GM19328 (cell line): ENCODE measurements around the gene CGB8.
A peak's percentile ranks its signal among the peaks of the same experiment; 100 is the strongest.
"Not testable (repeated sequence)": the region's sequence is repeated elsewhere in the genome, so short reads cannot be mapped to it uniquely, and the experiment has no call there.

Source experiments
- ATAC-seq: cut with Tn5 transposase; IDR thresholded peaks from one replicate; pipeline ENCODE4 v1.9.1; 2021; ENCODE audit warnings: mild to moderate bottlenecking, moderate library complexity; ENCODE audit not compliant: unreplicated experiment

CGB8 gene

DNA sequence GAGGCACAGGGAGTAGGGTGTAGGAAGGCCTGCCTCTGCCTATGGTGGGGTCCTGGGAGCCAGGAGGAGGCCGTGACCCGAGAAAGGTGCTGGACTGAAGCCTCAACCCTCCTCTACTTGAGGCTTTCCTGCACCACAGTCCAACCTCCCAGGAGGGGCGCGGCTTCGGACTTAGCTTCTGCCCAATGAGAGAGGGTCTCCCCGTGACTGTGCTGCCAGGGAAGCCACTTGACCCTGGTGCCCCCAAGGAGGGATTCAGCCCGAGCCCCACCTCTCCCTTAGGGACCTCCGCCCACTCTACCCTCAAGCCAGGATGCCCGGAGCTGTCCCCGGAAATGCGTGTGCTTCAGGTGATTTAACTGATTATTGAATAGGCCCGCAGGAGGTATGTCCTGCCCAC is at the start of gene CGB8:
Gene CGB8, minus strand, starts transcription at position 101 of the 400 bp plus-strand sequence. CDS start 372 bp downstream, outside the sequence.
- ATAC-seq = not testable (repeated sequence)

DNA sequence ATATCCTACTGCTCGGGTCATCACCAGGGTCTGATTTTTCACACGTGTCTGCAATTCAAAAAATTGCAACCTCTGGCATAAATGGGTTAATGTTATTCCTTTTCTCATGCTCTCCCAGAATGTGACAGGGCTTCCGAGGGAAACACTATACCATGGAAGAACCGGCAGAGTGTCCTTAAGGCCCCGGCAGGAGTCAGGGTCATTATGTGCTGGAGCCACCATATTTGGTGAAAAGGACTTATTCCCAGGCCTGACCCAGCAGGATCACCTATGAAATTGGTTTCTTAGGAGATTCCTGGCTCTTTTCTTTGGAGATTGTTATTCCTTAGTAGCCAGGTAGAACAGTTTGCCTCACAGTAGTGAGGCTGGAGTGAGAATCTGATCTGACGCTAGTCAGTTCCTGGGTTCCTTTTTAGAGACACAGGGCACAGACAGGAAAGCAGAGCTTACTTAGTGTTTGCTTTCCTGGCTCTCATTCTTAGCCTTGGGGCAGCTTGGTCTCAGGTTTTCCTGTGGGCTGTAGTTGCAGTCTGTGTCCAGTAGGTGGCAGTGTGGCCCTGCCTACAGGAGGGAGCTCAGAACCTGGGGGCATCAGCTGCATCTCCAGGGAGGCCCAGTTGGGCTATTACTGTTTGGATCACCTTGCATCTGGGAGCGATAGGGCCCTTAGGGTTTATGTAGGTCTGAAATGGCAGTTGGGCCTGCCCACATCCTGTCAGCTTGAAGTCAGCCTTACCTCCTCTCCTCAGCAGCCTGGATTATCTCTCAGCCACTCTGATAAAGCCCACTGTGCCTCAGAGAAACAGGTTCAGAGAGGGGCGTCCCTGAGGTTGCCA is 48.8 kb upstream of the CGB8 start:
- no peak for ATAC-seq

DNA sequence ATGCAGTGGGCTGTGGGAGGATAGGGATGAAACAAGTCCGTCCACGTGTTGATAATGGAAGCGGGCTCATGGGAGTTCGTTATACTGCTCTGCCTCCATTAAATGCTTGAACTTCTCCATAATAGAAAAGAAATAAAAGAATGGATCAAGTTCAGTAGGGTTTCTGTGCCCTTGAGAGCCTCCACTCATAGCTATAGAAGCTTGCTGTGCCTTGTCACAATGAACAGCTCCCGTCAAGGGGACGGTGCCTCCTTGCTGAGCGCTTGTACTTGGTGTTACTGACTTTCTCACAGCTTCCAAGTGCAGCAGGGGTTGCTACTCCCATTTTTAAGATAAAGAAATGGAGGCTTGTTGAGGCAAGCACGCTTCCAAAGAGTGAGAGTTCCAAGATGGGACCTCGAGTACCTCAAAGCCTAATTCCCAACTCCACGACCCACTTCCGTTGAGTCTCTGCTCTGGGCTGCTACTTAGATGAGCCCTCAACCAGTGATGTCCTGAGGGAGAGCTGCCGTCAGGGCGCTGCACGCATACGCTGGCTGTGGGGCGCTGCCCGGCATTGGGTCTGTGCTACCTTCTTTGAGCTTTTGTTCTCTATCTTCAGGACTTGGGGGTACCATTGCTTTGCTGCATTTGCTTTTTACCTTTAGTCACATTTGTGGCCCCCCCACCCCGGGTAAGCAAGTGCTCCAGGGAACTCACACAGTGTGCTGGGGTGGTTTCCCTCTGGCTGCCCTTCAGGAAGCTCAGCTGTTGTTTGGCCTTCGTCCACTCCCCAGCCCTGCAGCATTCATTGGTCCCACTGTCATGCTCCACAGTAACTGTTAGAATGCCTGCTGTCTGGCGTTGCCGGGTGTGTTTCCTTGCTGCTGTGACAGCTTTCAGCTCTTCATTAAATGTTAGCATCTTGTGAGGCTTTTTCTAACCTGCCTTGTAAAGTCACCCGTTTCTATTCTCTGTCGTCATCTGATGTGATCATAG is 45.9 kb upstream of the CGB8 start:
- ATAC-seq = no peak

DNA sequence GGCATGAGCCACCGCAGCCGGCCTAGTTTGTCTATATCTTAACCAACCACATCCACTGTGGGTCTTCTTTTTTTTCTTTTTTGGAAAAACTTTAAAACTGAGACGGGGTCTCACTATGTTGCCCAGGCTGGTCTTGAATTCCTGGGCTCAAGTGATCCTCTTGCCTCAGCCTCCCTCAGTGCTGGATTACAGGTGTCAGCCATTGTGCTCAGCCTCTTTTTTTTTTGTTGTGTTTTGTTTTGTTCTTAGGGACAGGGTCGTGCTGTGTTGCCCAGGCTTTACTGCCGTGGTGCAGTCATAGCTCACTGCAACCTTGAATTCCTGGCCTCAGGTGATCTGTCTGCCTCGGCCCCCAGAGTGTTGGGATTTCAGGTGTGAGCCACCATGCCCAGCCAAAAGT is 43.8 kb upstream of the CGB8 start:
- ATAC-seq = no peak

DNA sequence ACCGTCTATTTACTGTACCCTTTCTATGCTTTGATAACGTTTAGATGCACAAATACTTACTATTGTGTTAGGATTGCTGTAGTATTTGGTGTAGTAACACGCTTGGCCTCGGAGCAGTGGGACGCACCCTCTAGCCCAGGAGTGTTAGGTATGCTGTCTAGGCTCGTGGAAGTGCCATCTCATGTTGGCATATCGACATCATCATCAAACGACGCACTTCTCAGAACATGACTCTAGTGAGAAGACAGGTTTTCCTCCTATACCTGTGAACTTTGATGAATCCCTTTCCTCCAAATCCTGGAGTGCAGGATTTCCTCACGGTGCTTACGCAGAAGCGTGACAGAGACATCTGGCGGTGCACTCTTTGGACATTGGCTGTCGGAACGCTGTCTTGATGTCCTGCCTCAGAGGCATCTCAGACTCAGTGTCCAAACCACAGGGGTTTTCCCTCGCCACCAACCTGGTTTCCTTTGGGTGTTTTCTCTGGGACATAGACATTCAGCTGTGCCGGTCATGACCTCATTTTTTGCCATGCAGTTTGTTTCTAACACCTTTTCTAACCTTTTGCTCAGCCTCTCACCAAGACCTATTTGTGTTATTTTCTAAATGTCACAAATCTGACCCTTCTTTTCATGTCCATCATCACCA is 42.6 kb upstream of the CGB8 start:
- ATAC-seq = no peak

DNA sequence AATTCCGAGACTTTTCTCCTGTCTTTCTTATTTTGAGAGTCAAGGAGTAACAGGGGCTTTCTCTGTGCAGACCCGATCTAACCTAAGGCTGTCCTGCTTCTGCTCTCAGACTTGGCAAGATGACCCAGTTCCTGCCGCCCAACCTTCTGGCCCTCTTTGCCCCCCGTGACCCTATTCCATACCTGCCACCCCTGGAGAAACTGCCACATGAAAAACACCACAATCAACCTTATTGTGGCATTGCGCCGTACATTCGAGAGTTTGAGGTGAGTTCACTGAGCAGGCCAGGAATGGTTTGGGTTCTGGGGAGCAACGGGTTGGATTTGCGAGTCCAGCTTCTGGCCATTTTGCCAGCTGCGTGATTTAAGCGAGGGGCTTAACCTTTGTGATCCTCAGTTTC is 37.4 kb upstream of the CGB8 start:
- no peak for ATAC-seq

DNA sequence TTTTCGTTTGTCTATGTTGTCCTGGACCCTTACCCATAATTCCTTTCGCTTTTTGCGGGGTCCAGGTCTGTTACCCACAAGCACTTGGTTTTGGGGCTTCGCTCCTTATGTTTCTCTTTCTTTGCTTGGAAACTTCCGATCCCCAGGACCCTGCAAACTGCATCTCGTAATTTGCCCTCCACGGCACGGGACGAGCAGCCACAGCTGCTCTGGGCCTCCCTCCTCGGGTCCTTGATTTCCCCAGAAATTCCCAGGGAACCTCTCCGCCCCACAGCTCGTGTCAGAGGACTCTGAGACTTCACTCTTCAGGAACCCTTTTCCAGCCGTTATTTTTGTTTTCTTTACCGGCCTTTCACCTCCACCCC is 36.9 kb upstream of the CGB8 start:
- no peak for ATAC-seq

DNA sequence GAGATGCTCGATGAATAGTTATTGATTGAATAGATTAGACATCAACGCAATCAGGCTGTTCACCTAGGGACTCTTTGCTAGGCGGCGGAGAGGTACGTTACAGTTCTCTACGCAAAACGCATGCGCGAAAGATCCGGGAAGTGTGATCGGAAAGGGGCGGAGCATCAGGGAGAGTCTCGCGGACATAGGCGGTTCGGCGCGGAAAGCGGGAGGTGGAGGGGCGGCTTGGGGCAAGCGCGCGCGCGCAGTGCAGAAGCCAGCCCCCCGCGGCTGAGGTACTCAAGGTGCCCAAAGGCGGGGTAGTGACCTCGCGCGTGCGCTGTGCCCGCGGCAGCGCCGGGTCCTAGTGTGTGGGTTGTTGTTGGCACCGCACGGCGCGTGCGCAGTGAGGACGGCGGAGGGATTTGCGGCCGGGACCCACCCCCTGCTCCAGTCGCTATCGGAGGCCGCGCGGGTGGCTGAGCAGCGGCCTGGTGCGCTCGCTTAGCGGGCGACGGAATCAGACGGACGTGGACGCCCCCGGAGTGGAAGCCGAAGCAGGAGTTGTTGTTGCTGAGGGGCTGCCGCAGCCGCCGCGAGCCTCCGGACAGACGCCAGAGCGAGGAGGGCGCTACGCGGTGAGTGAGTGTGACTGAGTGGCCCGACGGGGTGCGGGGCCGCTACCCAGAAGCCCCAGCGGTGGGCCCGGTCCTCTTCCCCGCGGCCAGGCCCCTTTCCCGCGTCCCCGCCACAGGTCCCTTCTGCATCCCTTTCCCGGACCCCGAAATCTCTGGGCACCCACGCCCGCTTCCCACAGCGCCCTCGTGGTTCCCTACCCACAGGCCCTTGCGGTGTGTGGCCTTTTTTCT is 36.3 kb upstream of the CGB8 start, which contains the start of gene SNRNP70:
Gene SNRNP70, plus strand, starts transcription at position 432 of the 848 bp plus-strand sequence. CDS start 964 bp downstream, outside the sequence.
- ATAC-seq = peak; percentile 84

DNA sequence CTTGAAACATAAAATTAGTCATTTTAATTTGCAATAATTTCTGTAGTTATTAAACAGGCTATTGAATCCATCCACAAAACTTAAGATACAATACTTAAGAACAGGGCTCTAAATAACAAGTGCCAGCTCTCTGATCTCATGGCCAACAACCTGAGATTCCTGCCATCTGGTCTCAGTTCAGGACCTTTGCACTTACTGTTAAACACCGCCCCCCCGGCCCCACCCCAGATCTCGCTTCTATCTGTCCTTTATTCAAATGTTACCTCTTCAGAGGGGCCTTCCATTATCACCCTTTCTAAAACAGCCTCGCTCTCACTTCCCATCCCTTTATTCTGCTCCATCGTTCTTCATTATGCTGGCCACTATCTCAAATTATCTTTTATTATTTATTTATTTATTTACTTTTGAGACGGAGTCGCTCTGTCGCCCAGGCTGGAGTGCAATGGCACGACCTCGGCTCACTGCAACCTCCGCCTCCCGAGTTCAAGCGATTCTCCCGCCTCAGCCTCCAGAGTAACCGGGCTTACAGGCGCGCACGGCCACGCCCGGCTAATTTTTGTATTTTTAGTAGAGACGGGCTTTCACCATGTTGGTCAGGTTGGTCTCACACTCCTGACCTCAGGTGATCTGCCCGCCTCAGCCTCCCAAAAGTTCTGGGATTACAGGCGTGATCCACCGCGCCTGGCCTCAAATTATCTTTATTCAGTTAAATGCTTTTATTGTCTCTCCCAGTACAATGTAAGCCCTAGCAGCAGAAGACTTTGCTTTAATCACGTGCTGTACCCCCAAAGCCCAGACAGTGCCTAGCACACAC is 35.5 kb upstream of the CGB8 start:
- ATAC-seq = no peak

DNA sequence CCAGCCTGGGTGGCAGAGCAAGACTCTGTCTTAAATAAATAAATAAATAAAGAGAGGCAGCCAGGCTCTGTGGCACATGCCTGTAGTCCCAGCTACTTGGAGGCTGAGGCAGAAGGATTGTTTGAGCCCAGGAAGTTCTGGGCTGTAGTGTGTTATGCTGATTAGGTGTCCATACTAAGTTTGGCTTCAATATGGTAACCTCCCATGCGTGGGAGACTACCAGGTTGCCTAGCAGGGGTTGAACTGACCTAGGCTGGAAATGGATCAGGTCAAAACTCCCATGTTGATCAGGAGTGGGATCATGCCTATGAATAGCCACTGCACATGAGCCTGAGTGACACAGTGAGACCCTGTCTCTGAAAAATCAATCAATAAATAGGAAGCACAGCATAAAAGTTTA is 32.4 kb upstream of the CGB8 start:
- ATAC-seq = no peak

DNA sequence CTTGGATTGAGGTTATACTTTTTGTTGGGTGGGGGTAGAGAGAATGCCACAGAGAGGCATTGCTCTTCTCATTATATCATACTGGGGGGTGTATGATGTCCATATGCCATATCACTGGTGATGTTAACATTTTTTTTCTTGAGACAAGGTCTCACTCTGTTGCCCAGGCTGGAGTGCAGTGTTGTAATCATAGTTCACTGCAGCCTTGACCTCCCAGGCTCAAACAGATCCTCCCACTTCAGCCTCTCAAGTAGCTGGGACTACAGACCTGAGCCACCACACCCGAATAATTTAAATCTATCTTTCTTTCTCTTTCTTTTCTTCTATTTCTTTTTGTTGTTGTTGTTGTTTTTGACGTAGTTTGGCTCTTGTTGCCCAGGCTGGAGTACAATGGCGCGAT is 31.5 kb upstream of the CGB8 start:
- ATAC-seq = no peak

DNA sequence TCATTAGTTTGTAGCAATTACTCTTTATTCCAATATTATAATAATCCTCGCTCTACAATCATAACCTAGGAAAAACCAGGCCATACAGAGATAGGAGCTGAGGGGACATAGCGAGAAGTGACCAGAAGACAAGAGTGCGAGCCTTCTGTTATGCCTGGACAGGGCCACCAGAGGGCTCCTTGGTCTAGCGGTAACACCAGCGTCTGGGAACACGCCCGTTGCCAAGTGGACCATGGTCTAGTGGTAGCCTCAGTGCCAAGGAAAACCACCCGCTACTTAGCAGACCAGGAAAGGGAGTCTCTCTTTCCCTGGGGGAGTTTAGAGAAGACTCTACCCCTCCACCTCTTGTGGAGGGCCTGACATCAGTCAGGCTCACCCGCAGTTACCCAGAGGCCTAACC is 26.0 kb upstream of the CGB8 start:
- ATAC-seq = not testable (repeated sequence)

DNA sequence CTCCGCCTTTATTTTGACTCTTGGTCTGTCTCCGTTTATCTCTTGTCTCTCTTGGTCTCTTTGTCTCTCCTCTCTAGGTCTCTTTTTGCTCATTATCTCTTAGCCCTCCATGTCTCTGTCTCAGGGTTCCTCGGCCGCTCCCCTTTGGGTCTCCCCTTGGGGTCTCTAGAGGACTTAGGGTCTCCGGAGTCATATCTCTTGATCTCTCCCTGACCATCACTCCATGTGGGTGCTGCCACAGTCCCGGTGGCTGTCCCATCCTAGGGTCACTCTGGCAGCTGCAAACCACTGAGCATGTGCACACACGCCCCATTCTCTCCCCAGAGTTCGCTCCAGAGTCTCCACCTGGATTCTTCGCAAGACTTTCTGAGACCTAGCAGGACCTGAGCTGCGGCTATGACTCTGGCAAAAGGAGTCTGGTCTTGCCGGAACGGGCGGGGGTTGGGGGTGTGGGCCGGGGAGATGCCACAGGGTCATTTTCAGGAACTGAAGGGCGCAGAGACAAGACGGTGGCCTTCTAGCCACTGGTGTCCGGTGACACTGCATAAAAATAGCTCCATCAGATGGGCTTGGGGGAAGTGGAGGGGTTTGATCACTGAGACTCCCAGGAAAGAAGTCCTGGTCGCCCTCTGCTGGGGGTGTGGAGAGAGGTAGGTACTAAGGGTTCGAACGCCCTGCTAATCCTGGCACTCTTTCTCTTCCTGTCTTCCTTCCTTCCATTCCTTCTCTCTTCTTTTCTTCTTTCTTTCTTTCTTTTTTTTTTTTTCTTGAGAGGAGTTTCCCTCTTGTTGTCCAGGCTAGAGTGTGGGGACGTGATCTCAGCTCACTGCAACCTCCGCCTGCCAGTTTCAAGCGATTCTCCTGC is 24.8 kb upstream of the CGB8 start:
- ATAC-seq = no peak

DNA sequence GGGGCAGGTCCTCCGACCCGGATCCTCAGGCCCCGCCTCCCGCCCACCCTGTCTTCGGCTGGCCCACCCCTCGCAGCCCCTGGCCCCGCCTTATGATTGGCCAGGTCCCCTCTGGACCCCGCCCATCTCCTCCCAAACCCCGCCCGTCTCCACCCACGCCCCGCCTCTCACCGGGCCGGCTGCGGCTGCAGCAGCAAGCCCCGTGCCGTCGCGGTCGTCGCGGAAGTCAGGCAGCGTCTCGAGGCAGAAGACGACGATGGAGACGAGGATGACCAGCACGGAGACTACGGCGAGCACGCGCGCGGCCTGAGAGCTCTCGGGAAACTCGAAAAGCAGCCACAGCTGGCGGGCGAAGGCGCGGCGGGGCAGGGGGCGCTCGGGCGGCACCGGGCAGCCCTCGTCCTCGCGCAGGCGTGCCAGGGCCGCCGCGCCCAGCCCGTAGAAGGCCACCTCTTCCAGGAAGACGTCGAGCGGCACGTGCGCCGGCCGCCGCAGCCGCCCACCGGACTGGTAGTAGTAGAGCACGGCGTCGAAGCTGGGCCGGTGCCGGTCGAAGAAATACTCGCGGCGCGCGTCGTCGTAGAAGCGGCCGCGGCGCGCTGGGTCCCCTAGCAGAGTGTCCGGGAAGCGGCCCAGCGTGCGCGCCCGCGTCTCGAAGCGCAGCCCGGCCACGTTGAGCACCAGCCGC is 23.1 kb upstream of the CGB8 start:
- ATAC-seq = no peak

DNA sequence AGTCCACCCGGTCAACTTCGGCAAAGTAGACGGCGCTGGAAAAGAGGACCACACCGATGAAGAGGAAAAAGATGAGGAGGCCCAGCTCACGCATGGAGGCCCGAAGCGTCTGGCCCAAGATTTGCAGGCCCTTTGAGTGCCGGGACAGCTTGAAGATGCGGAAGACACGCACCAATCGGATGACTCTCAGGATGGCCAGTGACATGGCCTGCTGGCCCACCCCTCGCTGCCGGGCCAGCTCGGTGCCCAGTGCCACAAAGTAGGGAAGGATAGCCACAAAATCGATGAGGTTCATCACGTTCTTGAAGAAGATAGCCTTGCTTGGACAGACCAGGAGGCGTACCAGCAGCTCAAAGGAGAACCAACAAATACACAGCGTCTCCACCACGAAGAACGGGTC is 21.5 kb upstream of the CGB8 start:
- no peak for ATAC-seq

DNA sequence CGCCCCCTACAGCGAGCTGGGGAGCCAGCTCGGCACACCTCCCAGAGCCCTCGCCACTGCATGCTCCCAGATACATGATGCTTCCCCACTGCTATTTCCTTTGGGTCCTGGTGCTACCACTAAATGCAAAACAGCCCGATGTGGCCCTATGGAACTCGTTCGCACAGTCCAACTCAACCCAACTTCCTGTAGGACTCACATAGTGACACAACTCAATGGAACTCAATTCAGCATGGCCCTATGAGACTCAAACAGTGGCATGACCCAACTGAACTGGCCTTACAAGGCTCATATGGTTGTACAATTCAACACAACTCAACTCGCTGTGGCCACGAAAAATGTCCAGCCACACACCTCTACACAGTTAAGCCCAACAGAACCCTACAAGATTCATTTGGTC is 20.1 kb upstream of the CGB8 start:
- ATAC-seq = no peak

DNA sequence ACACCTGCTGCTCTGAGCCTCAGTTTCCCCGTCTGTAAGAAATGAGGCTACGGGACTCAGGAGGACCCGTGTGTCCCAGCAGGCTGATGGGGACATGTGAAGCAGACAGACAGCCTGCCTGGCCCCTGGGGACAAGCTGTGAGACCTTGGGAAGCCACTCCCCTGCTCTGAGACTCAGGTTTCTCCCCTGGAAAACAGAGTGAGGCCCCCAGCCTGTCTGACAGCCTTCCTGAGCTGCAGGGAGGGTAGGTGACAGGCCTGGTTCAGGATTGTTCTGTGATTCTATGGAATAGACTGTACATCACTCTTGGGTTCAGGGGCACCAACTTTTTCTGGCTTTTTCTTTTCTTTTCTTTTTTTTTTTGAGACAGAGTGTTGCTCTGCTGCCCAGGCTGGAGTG is 18.6 kb upstream of the CGB8 start:
- ATAC-seq = no peak

DNA sequence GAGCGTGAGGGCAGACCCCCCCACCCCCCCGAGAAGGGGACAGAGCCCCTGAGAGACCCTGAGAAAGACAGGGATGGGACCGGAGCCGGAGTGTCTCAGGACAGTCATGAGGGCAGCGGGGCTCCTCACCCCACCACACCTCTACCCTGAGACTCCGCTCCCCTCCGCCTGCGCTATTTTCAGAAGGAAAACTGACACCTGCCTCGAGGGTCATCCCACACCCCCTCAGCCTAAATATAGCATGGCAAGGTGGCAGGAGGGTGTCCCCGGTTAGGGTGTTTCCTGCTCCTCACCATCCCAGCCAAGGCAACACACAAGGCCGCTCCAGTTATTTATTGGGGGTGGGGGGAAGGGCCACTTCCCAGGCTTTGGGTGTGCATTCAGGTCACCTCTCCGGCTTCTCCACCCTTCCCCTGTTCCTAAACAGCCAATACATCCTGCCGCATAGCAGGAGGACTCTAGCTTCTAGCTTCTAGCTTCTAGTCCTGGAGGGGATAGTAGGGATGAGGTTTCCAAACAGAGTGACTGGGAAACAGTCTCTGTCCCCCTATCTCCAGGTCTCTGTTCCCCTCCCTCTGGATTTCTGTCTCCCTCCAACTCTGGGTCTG is 17.1 kb upstream of the CGB8 start:
- ATAC-seq = no peak
